Endothelial cell of umbilical vein (primary cell): ENCODE data around the gene YARS2.

Experiments used
- CTCF ChIP-seq, 2 donors: IDR thresholded peaks; 1 replicate in 1 of 2; 2 replicates in 1 of 2; pipeline ENCODE4 v1.5.1; 2011; ENCODE audit warnings: low read length in 2 of 2, mild to moderate bottlenecking in 2 of 2, moderate library complexity in 2 of 2, control low read depth in 1 of 2, inconsistent platforms in 1 of 2, low read depth in 1 of 2; ENCODE audit not compliant: insufficient read depth in 1 of 2; ENCODE audit errors: extremely low read depth in 1 of 2
- EZH2 ChIP-seq: IDR thresholded peaks from 2 replicates; pipeline ENCODE4 v1.6.1; 2012; ENCODE audit warnings: borderline replicate concordance, low read depth, mild to moderate bottlenecking, moderate library complexity, low read length, inconsistent platforms; ENCODE audit not compliant: severe bottlenecking
- FOS ChIP-seq: IDR thresholded peaks from 2 replicates; pipeline ENCODE4 v1.6.1; 2011; ENCODE audit warnings: mild to moderate bottlenecking, low read length, moderate library complexity, borderline replicate concordance; ENCODE audit not compliant: insufficient read depth
- POLR2A ChIP-seq: IDR thresholded peaks from 2 replicates; pipeline ENCODE4 v1.6.1; 2012; ENCODE audit warnings: low read depth, mild to moderate bottlenecking, control low read depth, low read length
- POLR2AphosphoS5 ChIP-seq: IDR thresholded peaks from 2 replicates; pipeline ENCODE4 v1.6.1; 2012; ENCODE audit warnings: low read depth, mild to moderate bottlenecking, control low read depth, low read length, moderate library complexity; ENCODE audit not compliant: insufficient read depth
- TF ChIP-seq, protein P1 (sequence below): IDR thresholded peaks from 2 replicates; pipeline ENCODE4 v1.6.1; 2011; ENCODE audit not compliant: insufficient read depth, insufficient read length

GRCh38 chr12:32718926-32719325, 36.8 kb downstream of the YARS2 start:
- TF ChIP-seq CTCF (IDR thresholded peaks at IDR 0.05; ENCODE audit: extremely low read depth in 1 of 2, insufficient read depth in 1 of 2, low read depth in 1 of 2, low read length in 2 of 2) = no peak
- no peak for TF ChIP-seq FOS
- no peak for TF ChIP-seq POLR2A
- TF ChIP-seq, protein P1, sequence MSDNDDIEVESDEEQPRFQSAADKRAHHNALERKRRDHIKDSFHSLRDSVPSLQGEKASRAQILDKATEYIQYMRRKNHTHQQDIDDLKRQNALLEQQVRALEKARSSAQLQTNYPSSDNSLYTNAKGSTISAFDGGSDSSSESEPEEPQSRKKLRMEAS = no peak
- TF ChIP-seq EZH2 = no peak
- TF ChIP-seq POLR2AphosphoS5 = no peak
